ENCODE measurements around the gene IFNGR1.

GRCh38 chr6:137175157-137175867 lies 43.9 kb downstream of the IFNGR1 start:
- TF ChIP-seq CTCF (IDR thresholded peaks at IDR 0.05 in 4 of 5, conservative IDR thresholded peaks at IDR 0.05 in 1 of 5) (no peak), POLR2A (IDR thresholded peaks at IDR 0.05) (no peak)

Measured in gastrocnemius medialis (tissue), 4 donors.